Activated effector memory CD4-positive, alpha-beta T cell treated with anti-CD3 and anti-CD28 coated beads, Interleukin-2, amount 50 U/mL, for 16 hours (primary cell): ENCODE measurements around the gene MAGI2.
"Not testable (repeated sequence)": the region's sequence is repeated elsewhere in the genome, so short reads cannot be mapped to it uniquely, and the experiment has no call there.

ENCODE experiments used
- DNase-seq: peaks from one replicate; pipeline ENCODE4 v3.0.0-alpha.2; 2020

Gene MAGI2

GRCh38 chr7:79442766-79443165 is 10.7 kb downstream of the MAGI2 start:
- DNase-seq: not testable (repeated sequence)

GRCh38 chr7:79436378-79436777 is 17.1 kb downstream of the MAGI2 start:
- no peak for DNase-seq

- DNase-seq: no peak
These were observed 18.6 kb downstream of the MAGI2 start for GRCh38 chr7:79434867-79435266.

GRCh38 chr7:79434098-79434497 is 19.4 kb downstream of the MAGI2 start:
- DNase-seq: no peak

GRCh38 chr7:79430391-79430790 is 23.1 kb downstream of the MAGI2 start:
- no peak for DNase-seq

- DNase-seq: no peak
These were observed 27.8 kb downstream of the MAGI2 start for GRCh38 chr7:79425665-79426064.

- no peak for DNase-seq
These were observed 31.7 kb downstream of the MAGI2 start for GRCh38 chr7:79421751-79422150.

GRCh38 chr7:79420464-79420863 is 33.0 kb downstream of the MAGI2 start:
- no peak for DNase-seq

GRCh38 chr7:79414910-79415309 is 38.6 kb downstream of the MAGI2 start:
- no peak for DNase-seq

GRCh38 chr7:79412915-79413314 is 40.6 kb downstream of the MAGI2 start:
- DNase-seq: no peak

- DNase-seq: no peak
These were observed 41.0 kb downstream of the MAGI2 start for GRCh38 chr7:79412438-79412837.

GRCh38 chr7:79410345-79410744 is 43.1 kb downstream of the MAGI2 start:
- no peak for DNase-seq

- DNase-seq: no peak
These were observed 46.1 kb downstream of the MAGI2 start for GRCh38 chr7:79407351-79407750.

- DNase-seq: no peak
These were observed 47.1 kb downstream of the MAGI2 start for GRCh38 chr7:79406371-79406770.

GRCh38 chr7:79405368-79405767 is 48.1 kb downstream of the MAGI2 start:
- DNase-seq: no peak

- DNase-seq: no peak
These were observed 49.6 kb downstream of the MAGI2 start for GRCh38 chr7:79403879-79404278.

GRCh38 chr7:79403451-79403850 is 50.0 kb downstream of the MAGI2 start:
- no peak for DNase-seq

GRCh38 chr7:79401254-79401653 is 52.2 kb downstream of the MAGI2 start:
- DNase-seq: no peak

GRCh38 chr7:79400222-79400621 is 53.2 kb downstream of the MAGI2 start:
- DNase-seq: no peak

- DNase-seq: no peak
These were observed 55.2 kb downstream of the MAGI2 start for GRCh38 chr7:79398138-79398749.

GRCh38 chr7:79386688-79387422 is 66.6 kb downstream of the MAGI2 start:
- DNase-seq: no peak

GRCh38 chr7:79381921-79382320 is 71.5 kb downstream of the MAGI2 start:
- DNase-seq: no peak

GRCh38 chr7:79377097-79377496 is 76.4 kb downstream of the MAGI2 start:
- no peak for DNase-seq

- DNase-seq: no peak
These were observed 77.0 kb downstream of the MAGI2 start for GRCh38 chr7:79376299-79377025.
